SK-N-SH (cell line): Measurements from ENCODE around the gene TAOK2. TPM values are rescaled to one million over a fixed set of nuclear protein-coding genes. Genes with fewer than 3 reads are reported as not detected.

Source experiments
- FOSL2 ChIP-seq: IDR thresholded peaks from 2 replicates; pipeline ENCODE4 v1.4.0; 2012; ENCODE audit warnings: low read depth, mild to moderate bottlenecking, moderate library complexity, borderline replicate concordance
- GATA2 ChIP-seq: sonication (generic); formaldehyde crosslinking; IDR thresholded peaks from 2 replicates; pipeline ENCODE4 v1.5.0; 2020; ENCODE audit warnings: mild to moderate bottlenecking, missing genetic modification reagents
- IRF3 ChIP-seq: fragments of 150-350 bp; IDR thresholded peaks from 2 replicates; pipeline ENCODE4 v1.6.1; 2016; ENCODE audit warnings: mild to moderate bottlenecking, low read depth, low read length
- MXI1 ChIP-seq: IDR thresholded peaks from 2 replicates; pipeline ENCODE4 v1.6.1; 2012; ENCODE audit warnings: mild to moderate bottlenecking, low read depth, low read length, improper control_type of control experiment
- NRF1 ChIP-seq: IDR thresholded peaks from 2 replicates; pipeline ENCODE4 v1.6.1; 2012; ENCODE audit warnings: low read depth, mild to moderate bottlenecking, low read length
- RXRA ChIP-seq: IDR thresholded peaks from 2 replicates; pipeline ENCODE4 v1.4.0; 2012; ENCODE audit warnings: low read depth, mild to moderate bottlenecking, borderline replicate concordance
- SMC3 ChIP-seq: IDR thresholded peaks from 2 replicates; pipeline ENCODE4 v1.6.1; 2012; ENCODE audit warnings: low read depth, low read length, improper control_type of control experiment
- TCF12 ChIP-seq: IDR thresholded peaks from 2 replicates; pipeline ENCODE4 v1.4.0; 2012
- USF1 ChIP-seq: IDR thresholded peaks from 2 replicates; pipeline ENCODE4 v1.4.0; 2012; ENCODE audit warnings: low read depth, borderline replicate concordance
- polyA plus RNA-seq, 3 experiments: library from polyadenylated mRNA; depleted of rRNA; stranded (reverse); fragments of >200 nt; gene quantifications; 2 replicates each; pipeline ENCODE4 v1.2.3, GENCODE V29; 2012
- TF ChIP-seq, protein P1 (sequence below): IDR thresholded peaks from 2 replicates; pipeline ENCODE4 v1.6.1; 2012; ENCODE audit warnings: mild to moderate bottlenecking, low read depth, low read length, moderate library complexity

Gene TAOK2
- polyA plus RNA-seq, 1 of the 3 experiments (the other 2 are of a cell fraction), result 21.9 TPM

DNA sequence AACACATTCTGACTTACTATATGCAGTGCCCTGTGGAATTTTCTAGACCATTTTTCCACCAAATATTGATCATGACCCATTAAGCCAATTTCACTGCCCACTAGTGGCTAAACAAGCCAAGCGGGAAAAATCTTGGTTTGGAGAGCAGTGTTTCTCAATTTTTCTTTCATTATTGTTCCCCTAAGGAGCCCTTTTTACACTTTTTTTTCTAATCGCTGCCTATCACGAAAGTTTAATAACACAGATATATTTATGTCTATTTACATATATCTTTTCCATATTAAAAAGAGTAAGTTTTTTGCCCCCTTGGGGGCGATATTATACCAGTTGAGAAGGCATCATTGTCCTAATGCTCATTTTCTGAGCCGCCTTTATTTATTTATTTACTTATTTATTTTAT, 68.2 kb downstream of the TAOK2 start (continued):
- no peak for TF ChIP-seq RXRA
- TF ChIP-seq NRF1, result no peak
- TF ChIP-seq IRF3, result no peak
- no peak for TF ChIP-seq MXI1
- no peak for TF ChIP-seq TCF12
- no peak for TF ChIP-seq USF1
- TF ChIP-seq GATA2, result no peak
- TF ChIP-seq, protein P1, sequence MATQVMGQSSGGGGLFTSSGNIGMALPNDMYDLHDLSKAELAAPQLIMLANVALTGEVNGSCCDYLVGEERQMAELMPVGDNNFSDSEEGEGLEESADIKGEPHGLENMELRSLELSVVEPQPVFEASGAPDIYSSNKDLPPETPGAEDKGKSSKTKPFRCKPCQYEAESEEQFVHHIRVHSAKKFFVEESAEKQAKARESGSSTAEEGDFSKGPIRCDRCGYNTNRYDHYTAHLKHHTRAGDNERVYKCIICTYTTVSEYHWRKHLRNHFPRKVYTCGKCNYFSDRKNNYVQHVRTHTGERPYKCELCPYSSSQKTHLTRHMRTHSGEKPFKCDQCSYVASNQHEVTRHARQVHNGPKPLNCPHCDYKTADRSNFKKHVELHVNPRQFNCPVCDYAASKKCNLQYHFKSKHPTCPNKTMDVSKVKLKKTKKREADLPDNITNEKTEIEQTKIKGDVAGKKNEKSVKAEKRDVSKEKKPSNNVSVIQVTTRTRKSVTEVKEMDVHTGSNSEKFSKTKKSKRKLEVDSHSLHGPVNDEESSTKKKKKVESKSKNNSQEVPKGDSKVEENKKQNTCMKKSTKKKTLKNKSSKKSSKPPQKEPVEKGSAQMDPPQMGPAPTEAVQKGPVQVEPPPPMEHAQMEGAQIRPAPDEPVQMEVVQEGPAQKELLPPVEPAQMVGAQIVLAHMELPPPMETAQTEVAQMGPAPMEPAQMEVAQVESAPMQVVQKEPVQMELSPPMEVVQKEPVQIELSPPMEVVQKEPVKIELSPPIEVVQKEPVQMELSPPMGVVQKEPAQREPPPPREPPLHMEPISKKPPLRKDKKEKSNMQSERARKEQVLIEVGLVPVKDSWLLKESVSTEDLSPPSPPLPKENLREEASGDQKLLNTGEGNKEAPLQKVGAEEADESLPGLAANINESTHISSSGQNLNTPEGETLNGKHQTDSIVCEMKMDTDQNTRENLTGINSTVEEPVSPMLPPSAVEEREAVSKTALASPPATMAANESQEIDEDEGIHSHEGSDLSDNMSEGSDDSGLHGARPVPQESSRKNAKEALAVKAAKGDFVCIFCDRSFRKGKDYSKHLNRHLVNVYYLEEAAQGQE, result no peak
- no peak for TF ChIP-seq FOSL2
- 0 out of 2 replicates have a peak, but pooled peaks have one; percentile 8 for TF ChIP-seq SMC3
- TF ChIP-seq, all 33 proteins: peak for 3

Other genes starting within 250 kb of the TAOK2 start
- not detected in 2 replicates for gene C16orf54, start 227.9 kb upstream of the TAOK2 start, polyA plus RNA-seq (2012; rRNA removed)
- not detected in 2 replicates for gene ZG16, start 195.6 kb upstream of the TAOK2 start, polyA plus RNA-seq (2012; rRNA removed)
- gene KIF22, start 183.1 kb upstream of the TAOK2 start, polyA plus RNA-seq (2012; rRNA removed), result 63.8 and 64.1 TPM in 2 replicates
- 117 and 163 TPM in 2 replicates for gene MAZ, start 167.3 kb upstream of the TAOK2 start, polyA plus RNA-seq (2012; rRNA removed)
- 28.1 and 29.3 TPM in 2 replicates for gene PRRT2, start 161.7 kb upstream of the TAOK2 start, polyA plus RNA-seq (2012; rRNA removed)
- 48.5 and 57.7 TPM in 2 replicates for gene PAGR1, start 157.7 kb upstream of the TAOK2 start, polyA plus RNA-seq (2012; rRNA removed)
- 198 and 222 TPM in 2 replicates for gene MVP, start 153.4 kb upstream of the TAOK2 start, polyA plus RNA-seq (2012; rRNA removed)
- 90.7 and 94.8 TPM in 2 replicates for gene CDIPT, start 110.6 kb upstream of the TAOK2 start, polyA plus RNA-seq (2012; rRNA removed)
- 26.6 and 59.8 TPM in 2 replicates for gene SEZ6L2, start 74.3 kb upstream of the TAOK2 start, polyA plus RNA-seq (2012; rRNA removed)
- 29.0 and 35.1 TPM in 2 replicates for gene ASPHD1, start 73.4 kb upstream of the TAOK2 start, polyA plus RNA-seq (2012; rRNA removed)
- gene KCTD13, start 47.6 kb upstream of the TAOK2 start, polyA plus RNA-seq (2012; rRNA removed), result 28.5 and 31.0 TPM in 2 replicates
- 95.0 and 101 TPM in 2 replicates for gene TMEM219, start 11.8 kb upstream of the TAOK2 start, polyA plus RNA-seq (2012; rRNA removed)
- 15.4 and 18.9 TPM in 2 replicates for gene HIRIP3, start 21.7 kb downstream of the TAOK2 start, polyA plus RNA-seq (2012; rRNA removed)
- gene INO80E, start 22.4 kb downstream of the TAOK2 start, polyA plus RNA-seq (2012; rRNA removed), result 43.9 and 46.6 TPM in 2 replicates
- gene DOC2A, start 37.2 kb downstream of the TAOK2 start, polyA plus RNA-seq (2012; rRNA removed), result 10.3 and 10.4 TPM in 2 replicates
- not detected in 2 replicates for gene C16orf92, start 49.3 kb downstream of the TAOK2 start, polyA plus RNA-seq (2012; rRNA removed)
- 2.3 and 3.8 TPM in 2 replicates for gene TLCD3B, start 57.4 kb downstream of the TAOK2 start, polyA plus RNA-seq (2012; rRNA removed)
- gene ALDOA, start 91.9 kb downstream of the TAOK2 start, polyA plus RNA-seq (2012; rRNA removed), result 437 and 641 TPM in 2 replicates
- gene PPP4C, start 102.1 kb downstream of the TAOK2 start, polyA plus RNA-seq (2012; rRNA removed), result 325 and 339 TPM in 2 replicates
- 0.16 and 0.18 TPM in 2 replicates for gene TBX6, start 118.1 kb downstream of the TAOK2 start, polyA plus RNA-seq (2012; rRNA removed)
- 24.5 and 36.6 TPM in 2 replicates for gene YPEL3, start 122.3 kb downstream of the TAOK2 start, polyA plus RNA-seq (2012; rRNA removed)
- 1.5 and 2.3 TPM in 2 replicates for gene GDPD3, start 139.7 kb downstream of the TAOK2 start, polyA plus RNA-seq (2012; rRNA removed)
- 65.6 and 67.3 TPM in 2 replicates for gene MAPK3, start 149.4 kb downstream of the TAOK2 start, polyA plus RNA-seq (2012; rRNA removed)
- gene CORO1A, start 209.7 kb downstream of the TAOK2 start, polyA plus RNA-seq (2012; rRNA removed), result 13.0 and 13.5 TPM in 2 replicates
- gene BOLA2B, start 219.8 kb downstream of the TAOK2 start, polyA plus RNA-seq (2012; rRNA removed), result 660 and 726 TPM in 2 replicates
- 45.0 and 68.8 TPM in 2 replicates for gene SLX1A, start 220.0 kb downstream of the TAOK2 start, polyA plus RNA-seq (2012; rRNA removed)
- gene SULT1A3, start 225.4 kb downstream of the TAOK2 start, polyA plus RNA-seq (2012; rRNA removed), result 20.4 and 24.1 TPM in 2 replicates